H9 (cell line): Measurements from ENCODE around the gene FUCA1. TPM values are rescaled to one million over a fixed set of nuclear protein-coding genes. Genes with fewer than 3 reads are reported as not detected.

Experiments
- DNase-seq: peaks from one replicate; pipeline ENCODE4 v3.0.0-alpha.2; 2017
- H2AFZ ChIP-seq: one replicate; pipeline ENCODE4 v1.6.1; 2013; ENCODE audit warnings: mild to moderate bottlenecking, low read length, control low read depth, moderate library complexity
- H2AK5ac ChIP-seq: 2 replicates; pipeline ENCODE4 v1.6.1; 2013; ENCODE audit warnings: low read length, control low read depth, mixed read lengths; ENCODE audit not compliant: insufficient read length
- H2BK120ac ChIP-seq: one replicate; pipeline ENCODE4 v1.6.1; 2013; ENCODE audit warnings: low read depth, mild to moderate bottlenecking, low read length, control low read depth, inconsistent platforms; ENCODE audit not compliant: poor library complexity, severe bottlenecking
- H2BK12ac ChIP-seq: 2 replicates; pipeline ENCODE4 v1.6.1; 2013; ENCODE audit warnings: low read length, control low read depth, mixed read lengths, low read depth; ENCODE audit not compliant: insufficient read length
- H2BK15ac ChIP-seq: 2 replicates; pipeline ENCODE4 v1.6.1; 2013; ENCODE audit warnings: low read depth, low read length, control low read depth
- H2BK20ac ChIP-seq: one replicate; pipeline ENCODE4 v1.6.1; 2013; ENCODE audit warnings: low read depth, mild to moderate bottlenecking, low read length, control low read depth, inconsistent platforms; ENCODE audit not compliant: poor library complexity, severe bottlenecking
- H2BK5ac ChIP-seq: 2 replicates; pipeline ENCODE4 v1.6.1; 2013; ENCODE audit warnings: low read length, control low read depth, mixed read lengths; ENCODE audit not compliant: insufficient read length
- H3K14ac ChIP-seq: 2 replicates; pipeline ENCODE4 v1.6.1; 2013; ENCODE audit warnings: low read length, control low read depth; ENCODE audit not compliant: insufficient read depth
- H3K18ac ChIP-seq: 2 replicates; pipeline ENCODE4 v1.6.1; 2013; ENCODE audit warnings: low read depth, mild to moderate bottlenecking, mixed read lengths, low read length, control low read depth; ENCODE audit not compliant: insufficient read length
- H3K23ac ChIP-seq: 2 replicates; pipeline ENCODE4 v1.6.1; 2013; ENCODE audit warnings: low read length, control low read depth, mixed read lengths, low read depth; ENCODE audit not compliant: insufficient read length
- H3K23me2 ChIP-seq: 2 replicates; pipeline ENCODE4 v1.6.1; 2013; ENCODE audit warnings: low read depth, mild to moderate bottlenecking, mixed read lengths, low read length, control low read depth; ENCODE audit not compliant: insufficient read length, poor library complexity, severe bottlenecking
- H3K27ac ChIP-seq: 2 replicates; pipeline ENCODE4 v1.5.1; 2013; ENCODE audit warnings: low read length, control low read depth, mixed read lengths, low read depth; ENCODE audit not compliant: insufficient read length
- H3K27me3 ChIP-seq: 2 replicates; pipeline ENCODE4 v1.6.1; 2013; ENCODE audit warnings: low read length, control low read depth, inconsistent platforms; ENCODE audit not compliant: insufficient read depth
- H3K4ac ChIP-seq: 2 replicates; pipeline ENCODE4 v1.6.1; 2013; ENCODE audit warnings: low read depth, mild to moderate bottlenecking, control low read depth, inconsistent platforms, low read length, moderate library complexity
- H3K4me1 ChIP-seq: 2 replicates; pipeline ENCODE4 v1.6.1; 2013; ENCODE audit warnings: low read length, control low read depth, inconsistent platforms; ENCODE audit not compliant: insufficient read depth
- H3K4me2 ChIP-seq: 2 replicates; pipeline ENCODE4 v1.6.1; 2013; ENCODE audit warnings: low read length, control low read depth, mixed read lengths; ENCODE audit not compliant: insufficient read length, insufficient read depth
- H3K56ac ChIP-seq: 2 replicates; pipeline ENCODE4 v1.6.1; 2013; ENCODE audit warnings: low read depth, mild to moderate bottlenecking, mixed read lengths, low read length, control low read depth; ENCODE audit not compliant: insufficient read length
- H3K79me1 ChIP-seq: 2 replicates; pipeline ENCODE4 v1.6.1; 2013; ENCODE audit warnings: low read depth, mild to moderate bottlenecking, moderate library complexity, low read length, control low read depth, inconsistent platforms; ENCODE audit not compliant: insufficient read depth, poor library complexity, severe bottlenecking
- H3K79me2 ChIP-seq: 2 replicates; pipeline ENCODE4 v1.6.1; 2013; ENCODE audit warnings: low read length, control low read depth, inconsistent platforms; ENCODE audit not compliant: insufficient read depth
- H3K9ac ChIP-seq: 2 replicates; pipeline ENCODE4 v1.6.1; 2013; ENCODE audit warnings: low read length, control low read depth, mixed read lengths; ENCODE audit not compliant: insufficient read length; ENCODE audit errors: extremely low read depth
- H3K9me3 ChIP-seq: one replicate; pipeline ENCODE4 v1.6.1; 2013; ENCODE audit warnings: low read depth, low read length, inconsistent platforms; ENCODE audit not compliant: control insufficient read depth
- H3T11ph ChIP-seq: one replicate; pipeline ENCODE4 v1.6.1; 2013; ENCODE audit warnings: mild to moderate bottlenecking, low read length, control low read depth, inconsistent platforms
- H4K20me1 ChIP-seq: one replicate; pipeline ENCODE4 v1.6.1; 2013; ENCODE audit not compliant: control insufficient read depth, insufficient read length, insufficient read depth
- H4K5ac ChIP-seq: 2 replicates; pipeline ENCODE4 v1.6.1; 2013; ENCODE audit warnings: low read depth, mild to moderate bottlenecking, mixed read lengths, low read length, control low read depth; ENCODE audit not compliant: insufficient read length
- H4K8ac ChIP-seq: replicated peaks from 2 replicates; pipeline ENCODE4 v1.6.1; 2013; ENCODE audit warnings: low read length, control low read depth, mixed read lengths, low read depth; ENCODE audit not compliant: insufficient read length
- H4K91ac ChIP-seq: 2 replicates; pipeline ENCODE4 v1.6.1; 2013; ENCODE audit warnings: low read depth, mild to moderate bottlenecking, moderate library complexity, mixed read lengths, low read length, control low read depth; ENCODE audit not compliant: insufficient read length
- H3K27ac Mint-ChIP-seq, 3 experiments: 2 replicates in 2 of 3; 3 replicates in 1 of 3; pipeline ENCODE4 v1.8.0; 2020 to 2021; ENCODE audit warnings: mixed read lengths in 3 of 3, mild to moderate bottlenecking in 1 of 3, moderate library complexity in 1 of 3
- H3K27me3 Mint-ChIP-seq: 2 replicates; pipeline ENCODE4 v1.8.0; 2021; ENCODE audit warnings: low read depth, mild to moderate bottlenecking, moderate library complexity, mixed read lengths
- H3K36me3 Mint-ChIP-seq, 3 experiments: 2 replicates in 2 of 3; 3 replicates in 1 of 3; pipeline ENCODE4 v1.8.0; 2020 to 2021; ENCODE audit warnings: low read depth in 3 of 3, mixed read lengths in 3 of 3; ENCODE audit not compliant: insufficient read depth in 1 of 3
- H3K4me1 Mint-ChIP-seq, 2 experiments: 2 replicates each; pipeline ENCODE4 v1.8.0; 2020; ENCODE audit warnings: mixed read lengths in 2 of 2
- H3K4me3 Mint-ChIP-seq, 2 experiments: 2 replicates in 1 of 2; 3 replicates in 1 of 2; pipeline ENCODE4 v1.8.0; 2020 to 2021; ENCODE audit warnings: mild to moderate bottlenecking in 2 of 2, mixed read lengths in 2 of 2, moderate library complexity in 1 of 2
- H3K9me3 Mint-ChIP-seq, 2 experiments: 2 replicates in 1 of 2; 3 replicates in 1 of 2; pipeline ENCODE4 v1.8.0; 2020; ENCODE audit warnings: mild to moderate bottlenecking in 2 of 2, mixed read lengths in 2 of 2, moderate library complexity in 1 of 2
- CTCF ChIP-seq: fragments of 200-600 bp; sonication (generic); conservative IDR thresholded peaks from 3 replicates; pipeline ENCODE4 v1.8.0; 2021; ENCODE audit warnings: antibody characterized with exemption, mild to moderate bottlenecking
- WGBS: extraction: QIAGEN DNeasy Blood & Tissue Kit; methylation state at CpG from one replicate; pipeline ENCODE4 v1.1.7; 2013; ENCODE audit warnings: missing lambda C conversion rate, low lambda C conversion rate, mixed read lengths; ENCODE audit not compliant: insufficient read length; ENCODE audit errors: extremely low coverage; 5-methylcytosine and 5-hydroxymethylcytosine counted together
- total RNA-seq: library from RNA; stranded (reverse); gene quantifications from 2 replicates; pipeline ENCODE4 v1.2.1, GENCODE V29; 2021

FUCA1 gene
- total RNA-seq, 1 experiment from 2014 or later = 9.1 TPM

GRCh38 chr1:23865543-23865930 lies 2.6 kb downstream of the FUCA1 start:
- H3K23ac ChIP-seq = no peak overlapping the region
- no peak overlapping the region for H2BK120ac ChIP-seq
- Mint-ChIP-seq H3K4me1 (peaks cover 5 to 14% of the 10 kb centered on the region in 2 experiments), H3K27ac (no peak overlapping the region), H3K27me3 (peaks cover 36% of the 10 kb centered on the region), H3K4me3 (no peak overlapping the region), H3K9me3 (peaks cover 0 to 3% of the 10 kb centered on the region in 2 experiments; a peak in 1 of 5 replicates), H3K36me3 (peaks cover 0 to 9% (median 2%) of the 10 kb centered on the region in 3 experiments; a peak in 3 of 7 replicates)
- no peak overlapping the region for H3K18ac ChIP-seq
- no peak overlapping the region for H3K27ac ChIP-seq
- no peak overlapping the region for H2BK5ac ChIP-seq
- H3K9ac ChIP-seq = no peak overlapping the region
- H2AK5ac ChIP-seq = no peak overlapping the region
- H3K14ac ChIP-seq = no peak overlapping the region
- no peak for DNase-seq
- WGBS = no CpG with 5 or more reads among the region's 4 CpGs
- no peaks in the 10 kb centered on the region for H3K9me3 ChIP-seq
- H3K4ac ChIP-seq = no peak overlapping the region
- no peak overlapping the region for H4K5ac ChIP-seq
- peaks cover 3% of the 10 kb centered on the region; the same call in 1 of the 2 replicates for H3K27me3 ChIP-seq
- no peak overlapping the region for H3K56ac ChIP-seq
- no peak overlapping the region for H2BK20ac ChIP-seq
- H4K8ac ChIP-seq = no peak overlapping the region
- no peaks in the 10 kb centered on the region for H3K4me1 ChIP-seq
- H3K79me2 ChIP-seq = no peaks in the 10 kb centered on the region
- no peaks in the 10 kb centered on the region for H4K20me1 ChIP-seq
- H2BK12ac ChIP-seq = no peak overlapping the region
- TF ChIP-seq CTCF = no peak
- no peak overlapping the region for H3K4me2 ChIP-seq
- H3K79me1 ChIP-seq = no peaks in the 10 kb centered on the region
- no peak overlapping the region for H2AFZ ChIP-seq
- no peak overlapping the region for H2BK15ac ChIP-seq
- H4K91ac ChIP-seq = no peak overlapping the region
- no peak overlapping the region for H3T11ph ChIP-seq
- H3K23me2 ChIP-seq = peaks cover 6% of the 10 kb centered on the region
